Endothelial cell of umbilical vein (primary cell): ENCODE measurements around the gene GDE1. TPM values are rescaled to one million over a fixed set of nuclear protein-coding genes. Genes with fewer than 3 reads are reported as not detected.

Source experiments
- BruUV-seq: library from RNA; stranded (reverse); fragments of 400-500 nt; replicated peaks from 2 replicates; lab custom pipeline; 2021; lab: Mats Ljungman, UMichigan
- CTCF ChIA-PET: fragments of 300-600, 350-600 bp; sonication (Branson Sonifier 250); formaldehyde crosslinking; loops from one replicate; lab custom pipeline; 2021; ENCODE audit warnings: antibody characterized with exemption, inconsistent platforms; lab: Charles Lee
- POLR2A ChIA-PET: fragments of 300-600, 350-600 bp; sonication (Branson Sonifier 250); formaldehyde crosslinking; loops from one replicate; lab custom pipeline; 2021; ENCODE audit warnings: antibody characterized with exemption, inconsistent platforms; lab: Charles Lee
- DNase-seq: peaks from one replicate; pipeline ENCODE4 v3.0.0-alpha.2; 2011; ENCODE audit warnings: low read depth, low spot score
- FAIRE-seq: peaks from 2 replicates; lab custom pipeline; 2011; peaks lifted over from hg19 to GRCh38; lab: Jason Lieb, UNC
- H2AFZ ChIP-seq: 2 replicates; pipeline ENCODE4 v1.6.0; 2012; ENCODE audit warnings: low read depth, low read length, control low read depth, inconsistent platforms
- H3K27ac ChIP-seq: 2 replicates; pipeline ENCODE4 v1.5.1; 2011; ENCODE audit warnings: low read depth, mild to moderate bottlenecking, control low read depth, low read length, moderate library complexity; ENCODE audit not compliant: insufficient read depth
- H3K27me3 ChIP-seq, 2 experiments: 2 replicates each; pipeline versions ENCODE4 v1.6.0 to v1.6.1; 2011; ENCODE audit warnings: low read length in 2 of 2, mixed read lengths in 1 of 2; ENCODE audit not compliant: control insufficient read depth in 2 of 2, insufficient read depth in 2 of 2
- H3K36me3 ChIP-seq, 2 experiments: 2 replicates in 1 of 2; 3 replicates in 1 of 2; pipeline ENCODE4 v1.5.1; 2011; ENCODE audit warnings: low read length in 2 of 2, mild to moderate bottlenecking in 1 of 2, moderate library complexity in 1 of 2; ENCODE audit not compliant: control insufficient read depth in 2 of 2, insufficient read depth in 2 of 2; ENCODE audit errors: extremely low read depth in 1 of 2
- H3K4me1 ChIP-seq: 3 replicates; pipeline ENCODE4 v1.5.1; 2011; ENCODE audit warnings: mild to moderate bottlenecking, low read length; ENCODE audit not compliant: control insufficient read depth, insufficient read depth; ENCODE audit errors: extremely low read depth
- H3K4me2 ChIP-seq: 2 replicates; pipeline ENCODE4 v1.6.1; 2011; ENCODE audit warnings: low read length, control low read depth, mixed read lengths; ENCODE audit not compliant: insufficient read depth
- H3K4me3 ChIP-seq, 3 experiments: fragments of 200-600 bp in 1 of 3; sonication (generic), shearing (Covaris generic) in 1 of 3; replicated peaks in 1 of 3; 2 replicates each; pipeline ENCODE4 v1.5.1; 2011 to 2016; ENCODE audit warnings: control low read depth in 3 of 3, low read length in 3 of 3, mild to moderate bottlenecking in 2 of 3, inconsistent platforms in 1 of 3, low read depth in 1 of 3, moderate library complexity in 1 of 3; ENCODE audit not compliant: insufficient read depth in 1 of 3
- H3K79me2 ChIP-seq: 2 replicates; pipeline ENCODE4 v1.6.0; 2012; ENCODE audit warnings: low read length, inconsistent platforms; ENCODE audit not compliant: control insufficient read depth, insufficient read depth
- H3K9ac ChIP-seq: replicated peaks from 2 replicates; pipeline ENCODE3; 2011; ENCODE audit warnings: low read length, control low read depth; ENCODE audit not compliant: insufficient read depth; ENCODE audit errors: extremely low read depth
- H3K9me1 ChIP-seq: replicated peaks from 3 replicates; pipeline ENCODE4 v1.6.0; 2011; ENCODE audit warnings: mild to moderate bottlenecking, low read length; ENCODE audit not compliant: control insufficient read depth, insufficient read depth; ENCODE audit errors: extremely low read depth
- H3K9me3 ChIP-seq: replicated peaks from 2 replicates; pipeline ENCODE4 v1.5.1; 2012; ENCODE audit warnings: low read length, inconsistent platforms; ENCODE audit not compliant: control insufficient read depth, insufficient read depth
- H4K20me1 ChIP-seq: replicated peaks from 2 replicates; pipeline ENCODE3; 2011; ENCODE audit warnings: mild to moderate bottlenecking, low read length; ENCODE audit not compliant: control insufficient read depth, insufficient read depth; ENCODE audit errors: extremely low read depth
- EZH2 ChIP-seq: IDR thresholded peaks from 2 replicates; pipeline ENCODE4 v1.6.1; 2012; ENCODE audit warnings: borderline replicate concordance, low read depth, mild to moderate bottlenecking, moderate library complexity, low read length, inconsistent platforms; ENCODE audit not compliant: severe bottlenecking
- GATA2 ChIP-seq: IDR thresholded peaks from 2 replicates; pipeline ENCODE4 v1.7.0; 2011; ENCODE audit warnings: low read depth, mild to moderate bottlenecking, moderate library complexity, mixed read lengths, low read length; ENCODE audit not compliant: insufficient read length, insufficient read depth
- JUN ChIP-seq: IDR thresholded peaks from 2 replicates; pipeline ENCODE4 v1.6.1; 2011; ENCODE audit warnings: borderline replicate concordance, low read depth; ENCODE audit not compliant: insufficient read length, insufficient read depth
- MAX ChIP-seq: IDR thresholded peaks from 2 replicates; pipeline ENCODE4 v1.6.1; 2011; ENCODE audit not compliant: insufficient read depth, insufficient read length
- POLR2AphosphoS5 ChIP-seq: IDR thresholded peaks from 2 replicates; pipeline ENCODE4 v1.6.1; 2012; ENCODE audit warnings: low read depth, mild to moderate bottlenecking, control low read depth, low read length, moderate library complexity; ENCODE audit not compliant: insufficient read depth
- dilution Hi-C: fragments of 300-500 bp; cut with MboI; formaldehyde crosslinking; loops from one replicate; pipeline ENCODE4 v1.15.0; 2019; ENCODE audit warnings: low sequenced_read_pairs; ENCODE audit not compliant: extremely low pct_ligation_motif_present
- intact Hi-C: fragments of 100-400 bp; cut with micrococcal nuclease; formaldehyde crosslinking; loops from one replicate; pipeline ENCODE4 v1.10.0; 2022
- polyA plus RNA-seq, 4 experiments: library from polyadenylated mRNA; depleted of rRNA in 3 of 4; stranded (reverse) in 3 of 4; unstranded in 1 of 4; fragments of >200 nt; gene quantifications; 2 replicates each; pipeline versions ENCODE4 v1.2.1 to v1.2.3, GENCODE V29; 2011 to 2012; ENCODE audit warnings: missing spikeins in 1 of 4
- total RNA-seq: library from RNA; stranded (reverse); gene quantifications from 2 replicates; pipeline ENCODE4 v1.2.3, GENCODE V29; 2021
- TF ChIP-seq, protein P1 (sequence below), 2 donors: IDR thresholded peaks; 1 replicate in 1 of 2; 2 replicates in 1 of 2; pipeline ENCODE4 v1.5.1; 2011; ENCODE audit warnings: low read length in 2 of 2, mild to moderate bottlenecking in 2 of 2, moderate library complexity in 2 of 2, control low read depth in 1 of 2, inconsistent platforms in 1 of 2, low read depth in 1 of 2; ENCODE audit not compliant: insufficient read depth in 1 of 2; ENCODE audit errors: extremely low read depth in 1 of 2

The GDE1 gene
- total and polyA plus RNA-seq, 2 donors (not counting 3 experiments of a cell fraction or from before 2014, with no cell fraction given): 34.9 to 50.5 TPM

GRCh38 chr16:19481769-19482168, 40.1 kb downstream of the GDE1 start:
- dilution Hi-C loops: no loop called here
- intact Hi-C loops: no loop called here

More at GRCh38 chr16:19481769-19482168, 40.1 kb downstream of the GDE1 start:
- Histone ChIP-seq H3K4me1 (no peaks in the 10 kb centered on the region), H3K4me2 (no peak overlapping the region), H3K9ac (no peak overlapping the region), H3K27ac (no peak overlapping the region), H4K20me1 (no peaks in the 10 kb centered on the region), H3K79me2 (no peaks in the 10 kb centered on the region), H3K4me3 (no peak overlapping the region), H3K36me3 (no peaks in the 10 kb centered on the region), H3K9me3 (no peaks in the 10 kb centered on the region), H3K27me3 (no peaks in the 10 kb centered on the region), H3K9me1 (no peaks in the 10 kb centered on the region), H2AFZ (no peak overlapping the region)
- POLR2A ChIA-PET: no interaction called here
- TF ChIP-seq, protein P1, sequence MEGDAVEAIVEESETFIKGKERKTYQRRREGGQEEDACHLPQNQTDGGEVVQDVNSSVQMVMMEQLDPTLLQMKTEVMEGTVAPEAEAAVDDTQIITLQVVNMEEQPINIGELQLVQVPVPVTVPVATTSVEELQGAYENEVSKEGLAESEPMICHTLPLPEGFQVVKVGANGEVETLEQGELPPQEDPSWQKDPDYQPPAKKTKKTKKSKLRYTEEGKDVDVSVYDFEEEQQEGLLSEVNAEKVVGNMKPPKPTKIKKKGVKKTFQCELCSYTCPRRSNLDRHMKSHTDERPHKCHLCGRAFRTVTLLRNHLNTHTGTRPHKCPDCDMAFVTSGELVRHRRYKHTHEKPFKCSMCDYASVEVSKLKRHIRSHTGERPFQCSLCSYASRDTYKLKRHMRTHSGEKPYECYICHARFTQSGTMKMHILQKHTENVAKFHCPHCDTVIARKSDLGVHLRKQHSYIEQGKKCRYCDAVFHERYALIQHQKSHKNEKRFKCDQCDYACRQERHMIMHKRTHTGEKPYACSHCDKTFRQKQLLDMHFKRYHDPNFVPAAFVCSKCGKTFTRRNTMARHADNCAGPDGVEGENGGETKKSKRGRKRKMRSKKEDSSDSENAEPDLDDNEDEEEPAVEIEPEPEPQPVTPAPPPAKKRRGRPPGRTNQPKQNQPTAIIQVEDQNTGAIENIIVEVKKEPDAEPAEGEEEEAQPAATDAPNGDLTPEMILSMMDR (IDR thresholded peaks at IDR 0.05; ENCODE audit: extremely low read depth in 1 of 2, insufficient read depth in 1 of 2, low read depth in 1 of 2, low read length in 2 of 2): no peak
- TF ChIP-seq JUN (no peak), MAX (no peak), GATA2 (no peak), EZH2 (no peak), POLR2AphosphoS5 (no peak)
- CTCF ChIA-PET: interaction anchor here (1.3 kb wide), 1 partner anchor 21 kb away, joined by 5 read pairs; no protein-coding TSS in a partner anchor
- no TSS peak for BruUV-seq
- no peak for DNase-seq
- no peak for FAIRE-seq
